ENCODE data around the gene GRM7.

The GRM7 gene

DNA sequence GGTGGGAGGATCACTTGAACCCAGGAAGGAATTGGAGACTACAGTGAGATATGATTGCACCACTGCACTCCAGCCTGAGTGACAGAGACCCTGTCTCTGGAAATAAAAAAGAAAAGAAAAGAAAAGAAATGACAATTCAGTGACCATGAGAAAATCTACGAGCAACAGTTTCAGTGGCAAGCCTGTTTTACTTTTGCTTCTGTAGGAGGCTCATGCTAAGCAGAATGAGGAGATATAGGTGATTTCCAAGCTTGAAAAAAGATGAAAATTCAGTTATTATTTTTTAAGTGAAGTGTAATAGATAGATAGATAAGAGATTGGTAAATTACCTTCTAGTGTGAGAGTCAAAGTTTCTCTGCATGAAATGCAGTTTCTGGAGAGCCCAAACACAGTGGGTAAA lies 651.1 kb downstream of the GRM7 start:
- DNase-seq: no peak

DNA sequence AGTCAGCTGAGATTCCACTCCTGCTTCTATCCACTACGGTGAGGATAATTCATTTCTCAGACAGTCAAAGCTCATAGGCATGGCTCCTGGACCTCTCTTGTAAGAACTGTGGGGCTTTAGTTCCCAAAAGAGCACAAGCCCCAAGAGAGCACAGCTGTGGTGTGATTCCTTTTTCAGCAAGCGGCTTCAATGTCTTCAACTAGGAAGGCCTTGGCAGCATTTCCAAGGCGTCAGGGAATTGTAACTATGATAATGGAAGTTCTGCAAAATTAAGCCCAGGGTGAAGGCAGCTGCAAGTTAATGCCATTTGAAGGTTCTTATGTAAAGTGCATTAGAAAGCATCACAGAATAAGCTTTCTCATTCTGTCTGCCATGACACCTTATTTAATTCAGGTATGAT lies 657.1 kb downstream of the GRM7 start:
- no peak for DNase-seq

- no peak for DNase-seq
Observed at GRCh38 chr3:7518456-7518855, 657.5 kb downstream of the GRM7 start.

DNA sequence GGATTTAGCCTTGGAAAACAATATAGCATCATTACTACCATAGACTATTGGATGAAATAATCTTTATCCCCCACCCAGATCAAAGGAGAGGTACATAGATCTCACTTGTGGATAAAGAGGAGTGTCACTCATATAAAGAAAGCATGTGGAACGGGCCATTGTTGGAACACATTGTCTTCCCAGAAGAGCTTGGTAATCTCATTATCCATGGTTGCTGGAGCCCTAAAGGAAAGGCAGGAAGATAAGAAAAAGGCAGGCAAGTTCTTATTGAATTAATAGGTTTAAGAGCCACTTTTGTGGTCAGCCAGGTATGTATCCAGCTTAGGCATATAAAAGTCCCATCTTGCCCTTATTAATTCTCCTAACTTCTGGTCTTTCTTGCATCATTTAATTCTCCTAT lies 659.1 kb downstream of the GRM7 start:
- no peak for DNase-seq

DNA sequence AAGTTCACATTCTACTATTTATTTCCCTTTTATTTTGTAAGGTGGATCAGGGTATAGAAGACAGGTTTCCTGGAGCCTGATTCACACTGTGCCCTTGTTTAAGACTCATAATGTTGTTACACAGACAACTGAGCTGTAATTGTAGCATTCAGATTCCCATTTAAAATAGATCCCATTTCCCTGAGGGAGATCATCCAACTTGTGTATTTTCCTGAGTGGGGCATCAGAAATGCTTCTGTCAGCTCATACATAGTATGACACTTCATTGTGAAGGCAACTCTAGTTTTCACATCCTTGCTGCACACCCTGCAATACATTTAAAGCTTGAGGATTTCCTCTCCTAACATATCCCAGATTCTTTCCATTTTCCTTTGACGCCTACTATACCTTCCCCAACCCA lies 659.7 kb downstream of the GRM7 start:
- no peak for DNase-seq

GRCh38 chr3:7536510-7536909 lies 675.6 kb downstream of the GRM7 start:
- DNase-seq: no peak

DNA sequence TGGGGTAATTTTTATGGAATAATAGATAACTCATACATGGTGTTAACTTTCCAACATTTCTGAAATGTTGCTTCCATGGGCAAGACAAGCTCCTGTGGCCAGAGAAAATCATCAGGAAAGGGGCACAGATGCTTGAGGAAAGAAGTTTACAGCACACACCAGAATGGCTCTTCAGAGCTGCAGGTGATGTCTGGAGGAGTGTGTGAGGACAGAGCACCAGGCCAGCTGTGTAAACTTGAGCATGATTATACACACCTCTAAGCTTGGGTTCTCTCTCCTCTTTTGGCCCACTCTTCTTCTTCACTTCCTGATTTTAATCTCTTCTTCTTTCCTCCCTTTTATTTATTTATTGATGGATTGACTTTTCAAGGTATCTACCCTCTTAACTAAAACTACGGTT lies 676.0 kb downstream of the GRM7 start:
- DNase-seq: no peak

DNA sequence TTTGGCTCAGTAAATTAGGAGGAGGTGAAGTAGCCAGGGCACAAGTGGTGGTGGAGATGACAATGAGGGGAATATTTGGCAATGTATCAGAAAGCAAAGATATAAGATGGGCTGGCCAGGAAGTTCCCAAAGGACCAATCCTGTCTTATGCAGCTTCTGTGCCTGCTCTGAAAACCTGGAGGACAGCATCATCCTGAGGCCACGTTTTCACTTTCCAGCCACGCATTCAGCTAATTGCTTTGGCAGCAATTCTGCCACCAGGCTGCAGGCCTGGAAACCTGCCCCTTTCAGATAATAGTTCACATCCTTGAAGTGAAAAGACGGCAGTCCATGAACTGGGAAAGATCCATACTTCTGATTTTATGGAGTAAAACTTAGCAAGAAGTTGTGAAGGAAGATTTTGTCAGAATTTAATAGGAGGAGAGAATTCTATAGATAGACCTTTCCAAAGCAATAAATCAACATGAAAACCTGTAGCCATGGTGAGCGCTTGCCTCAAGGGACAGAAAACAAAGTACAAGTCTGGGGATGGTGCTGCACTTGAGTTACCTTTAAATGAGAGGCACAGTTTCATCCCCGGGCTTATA lies 682.5 kb downstream of the GRM7 start:
- DNase-seq: no peak

DNA sequence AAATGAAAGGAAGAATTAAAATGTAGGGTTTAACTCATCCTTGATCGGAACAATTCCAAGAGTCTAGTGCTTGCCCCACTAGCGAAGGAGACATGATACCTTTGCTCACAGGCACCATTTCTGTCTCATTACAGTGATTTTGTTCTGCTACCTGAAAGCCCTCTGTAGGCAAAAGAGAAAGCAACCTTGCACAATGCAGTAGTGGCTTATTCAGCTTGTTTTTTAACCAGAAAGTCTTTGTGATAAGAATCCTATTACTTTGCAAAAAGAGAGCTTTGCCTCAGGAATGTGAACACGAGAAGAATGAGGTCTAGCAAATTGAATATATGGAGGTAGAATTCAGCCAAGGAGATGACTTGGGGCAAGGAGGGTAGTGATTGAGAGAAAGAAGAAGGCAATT lies 684.4 kb downstream of the GRM7 start:
- no peak for DNase-seq

DNA sequence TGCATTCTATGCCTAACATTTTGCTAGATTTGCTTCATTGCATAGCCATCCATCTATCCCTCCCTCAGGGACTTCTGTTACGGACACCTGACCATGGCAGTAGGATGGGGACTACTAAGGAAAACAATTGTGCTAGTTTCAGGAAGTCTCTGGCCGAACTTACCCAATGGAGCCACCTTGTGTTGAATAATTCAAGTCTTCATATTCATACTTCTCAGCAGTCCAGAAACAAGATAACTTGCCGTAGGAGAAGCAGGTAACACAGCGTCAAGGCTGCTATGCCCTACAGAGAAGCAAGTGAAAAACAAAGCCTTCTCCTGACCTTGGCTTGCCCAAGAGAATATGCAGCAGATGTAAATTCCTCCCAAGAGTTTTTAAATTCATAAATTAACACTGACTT lies 685.3 kb downstream of the GRM7 start:
- no peak for DNase-seq

DNA sequence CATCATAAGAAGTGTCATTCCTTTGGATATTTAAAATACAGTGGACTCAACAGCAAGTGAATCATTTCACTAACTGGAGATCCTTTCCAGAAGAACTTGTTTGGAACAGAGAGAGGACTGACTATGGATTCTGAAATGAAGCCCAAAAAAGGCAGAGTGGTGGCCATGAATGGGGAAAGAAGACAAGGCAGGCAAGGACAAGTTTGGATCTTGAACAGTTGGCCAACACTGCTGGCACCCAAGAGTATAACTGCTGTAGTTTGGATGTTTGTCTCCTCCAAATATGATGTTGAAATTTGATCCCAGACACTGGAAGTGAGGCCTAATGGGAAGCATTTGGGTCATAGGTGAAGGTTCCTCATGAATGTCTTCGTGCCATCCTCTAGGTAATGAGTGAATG lies 686.9 kb downstream of the GRM7 start:
- DNase-seq: no peak

- DNase-seq: no peak
Observed at GRCh38 chr3:7562892-7563291, 702.0 kb downstream of the GRM7 start.

DNA sequence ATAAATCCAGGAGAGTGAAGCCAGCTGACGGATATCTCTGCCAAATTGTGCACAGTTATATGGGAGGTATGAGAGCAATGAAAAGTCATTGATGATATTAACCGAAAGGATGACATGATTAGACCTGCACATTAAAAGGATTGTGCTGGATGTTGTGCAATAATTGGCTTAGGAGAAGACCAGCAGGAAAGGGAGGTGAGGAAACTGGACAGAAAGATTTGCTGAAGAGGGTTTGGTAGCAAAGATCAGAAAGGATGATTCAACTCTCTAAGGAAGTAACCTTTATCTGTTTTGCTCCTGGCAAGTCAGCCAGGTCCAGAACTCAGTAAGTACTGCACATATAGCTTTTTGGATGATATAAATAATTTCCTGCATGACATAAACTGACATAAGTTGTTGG lies 704.7 kb downstream of the GRM7 start:
- DNase-seq: no peak

- DNase-seq: no peak
Observed at GRCh38 chr3:7567160-7567559, 706.2 kb downstream of the GRM7 start.

- DNase-seq: no peak
Observed at GRCh38 chr3:7568526-7569184, 707.7 kb downstream of the GRM7 start.

DNA sequence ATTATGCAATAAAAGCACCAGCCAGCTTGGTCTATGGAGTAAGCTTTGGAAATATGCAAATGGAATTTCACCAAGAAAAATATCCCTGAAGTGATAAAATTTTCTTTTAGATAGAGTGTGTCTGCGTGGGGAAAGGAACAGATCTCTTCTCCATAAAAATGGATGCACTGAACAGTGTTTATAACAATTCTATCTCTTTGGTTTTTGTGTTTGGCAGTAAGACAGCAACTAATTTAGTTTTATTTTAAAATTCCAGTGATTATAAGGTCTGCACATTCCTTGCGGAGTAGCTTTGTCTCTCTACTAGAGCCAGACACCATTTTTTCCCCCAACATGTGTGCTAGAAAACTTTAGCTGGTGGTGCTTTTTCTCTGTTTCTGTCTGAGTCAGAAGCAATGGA lies 712.4 kb downstream of the GRM7 start:
- no peak for DNase-seq

DNA sequence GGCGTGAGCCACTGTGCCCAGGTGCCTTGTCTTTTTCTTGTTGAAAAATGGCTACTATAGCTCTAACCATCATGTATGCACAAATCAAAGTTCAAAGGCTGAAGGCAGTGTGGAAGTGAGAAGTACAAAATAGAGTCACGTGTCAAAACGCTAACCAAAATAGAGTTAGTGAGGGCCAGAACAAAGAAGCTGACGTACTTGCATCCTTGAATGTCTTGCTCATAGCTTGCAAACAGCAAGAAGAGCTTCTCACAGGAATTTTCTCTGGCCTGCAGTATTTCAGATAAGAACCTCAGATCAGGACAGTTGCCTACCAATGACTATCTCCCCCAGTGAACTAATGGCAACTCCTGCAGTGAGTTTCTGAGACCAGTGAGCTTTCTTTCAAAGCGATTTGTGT lies 713.5 kb downstream of the GRM7 start:
- DNase-seq: no peak

DNA sequence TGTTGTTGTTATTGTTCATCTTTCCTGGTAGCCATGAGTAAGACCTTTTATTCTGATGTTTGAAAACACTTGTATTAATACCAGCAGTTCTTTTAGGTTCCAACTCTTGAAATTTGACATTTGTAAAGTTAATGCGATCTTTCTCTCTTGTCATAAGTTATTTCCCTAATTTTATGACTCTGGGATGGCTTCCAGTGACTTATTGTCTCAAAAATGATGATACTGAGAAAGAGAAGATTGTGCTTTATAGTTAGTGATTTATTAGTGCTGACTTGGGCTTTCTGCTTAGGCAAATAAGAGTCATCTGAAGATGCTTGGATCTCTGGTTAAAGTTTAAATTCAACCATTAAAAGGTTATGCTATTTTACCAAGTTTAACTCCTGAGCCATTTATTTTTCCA lies 715.2 kb downstream of the GRM7 start:
- no peak for DNase-seq

DNA sequence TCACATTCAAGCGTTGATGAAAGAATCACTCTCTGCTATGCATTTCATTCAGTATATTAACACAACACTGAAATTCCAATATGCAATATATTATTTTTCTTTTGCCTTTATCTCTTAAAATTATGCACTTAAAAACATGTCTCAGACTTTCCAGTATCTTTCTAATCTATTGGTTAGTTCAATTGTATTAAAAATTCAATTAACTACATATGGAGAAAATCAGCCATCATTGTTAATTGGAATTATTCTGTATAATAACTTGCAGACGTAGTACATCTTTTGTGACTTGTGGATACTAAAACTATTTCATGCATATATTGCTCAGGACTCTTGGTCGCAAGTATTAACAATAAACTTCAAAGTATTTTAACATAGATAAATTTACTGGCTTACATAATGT lies 715.6 kb downstream of the GRM7 start:
- DNase-seq: no peak

DNA sequence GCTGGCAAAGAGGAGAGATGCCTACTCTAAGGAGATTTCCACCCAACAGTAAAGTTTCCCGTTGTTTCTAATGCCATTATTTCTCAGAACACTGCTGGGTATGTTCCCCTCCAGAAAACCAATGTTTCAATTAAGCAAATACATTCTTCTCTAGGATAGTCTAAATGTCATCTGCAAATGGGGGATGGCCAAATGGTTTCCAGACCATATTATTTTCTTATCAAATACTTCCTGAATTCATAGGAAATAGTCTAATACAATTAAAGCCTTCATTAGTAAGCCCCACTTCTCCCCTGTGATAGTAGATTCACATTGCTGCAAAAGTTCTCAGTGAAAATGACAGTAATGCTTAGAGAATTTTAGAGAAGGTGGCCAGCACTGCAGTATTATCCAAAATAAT lies 716.6 kb downstream of the GRM7 start:
- no peak for DNase-seq

- DNase-seq: no peak
Observed at GRCh38 chr3:7581831-7582230, 720.9 kb downstream of the GRM7 start.

DNA sequence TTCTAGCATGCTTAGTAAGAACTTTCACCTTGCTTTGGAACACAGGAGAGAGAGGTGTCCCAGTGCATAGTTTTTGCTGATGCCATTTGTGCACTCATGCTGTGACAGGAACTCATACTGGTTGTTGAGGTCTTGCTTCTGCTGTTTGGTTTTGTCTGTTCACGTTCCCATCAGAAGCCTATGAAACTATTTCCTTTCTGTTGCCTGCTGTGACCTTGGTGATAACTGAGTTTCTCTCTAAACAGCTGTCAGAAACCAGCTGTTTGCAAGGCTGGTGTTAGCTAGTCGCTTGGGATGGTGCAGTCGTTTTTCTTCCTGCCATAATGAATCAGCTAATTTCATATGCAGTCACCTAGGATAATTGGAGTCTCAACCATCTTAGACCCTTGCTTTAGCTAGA lies 724.1 kb downstream of the GRM7 start:
- DNase-seq: no peak

DNA sequence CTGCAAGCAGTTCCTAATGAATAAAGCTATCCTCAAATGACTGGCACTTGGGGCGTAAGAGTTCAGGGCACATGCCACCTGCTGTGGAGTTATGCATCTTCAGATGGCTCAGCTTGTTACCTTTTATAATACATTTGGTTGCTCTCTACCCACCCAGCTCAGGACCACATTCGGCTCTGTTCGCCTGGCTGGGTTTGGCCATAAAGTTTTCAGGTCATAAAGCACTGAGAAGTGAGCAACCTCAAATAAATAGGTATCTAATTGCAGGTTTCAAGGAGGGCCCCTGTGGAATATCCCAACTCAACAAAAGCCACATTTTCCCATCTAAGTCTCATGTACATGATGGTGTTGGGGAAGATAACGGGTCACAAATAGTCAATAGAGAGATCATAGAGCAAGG lies 727.3 kb downstream of the GRM7 start:
- no peak for DNase-seq

- no peak for DNase-seq
Observed at GRCh38 chr3:7589526-7589925, 728.6 kb downstream of the GRM7 start.

- DNase-seq: no peak
Observed at GRCh38 chr3:7602297-7602696, 741.4 kb downstream of the GRM7 start.
